HepG2 (cell line): ENCODE measurements around the gene SURF1. TPM values are rescaled to one million over a fixed set of nuclear protein-coding genes. Genes with fewer than 3 reads are reported as not detected.

Experiments used
- FOXA3 ChIP-seq: IDR thresholded peaks from 2 replicates; pipeline ENCODE4 v1.6.1; 2016; ENCODE audit warnings: missing genetic modification reagents, missing compliant biosample characterization
- FOXO4 ChIP-seq: sonication (generic); formaldehyde crosslinking; conservative IDR thresholded peaks from 2 replicates; pipeline ENCODE4 v1.8.1; 2023; ENCODE audit warnings: missing genetic modification reagents
- GABPA ChIP-seq, 2 experiments: IDR thresholded peaks; 2 replicates each; pipeline ENCODE4 v1.6.1; 2011 to 2016; ENCODE audit warnings: low read depth in 2 of 2, low read length in 1 of 2, missing biosample characterization in 1 of 2, missing genetic modification characterization in 1 of 2
- NFIB ChIP-seq: sonication (generic); formaldehyde crosslinking; IDR thresholded peaks from 2 replicates; pipeline ENCODE4 v1.9.0; 2021; ENCODE audit warnings: missing genetic modification reagents, mild to moderate bottlenecking, borderline replicate concordance
- POLR2AphosphoS5 ChIP-seq: IDR thresholded peaks from 2 replicates; pipeline ENCODE4 v1.6.1; 2012; ENCODE audit warnings: low read depth, low read length
- SMYD3 ChIP-seq: sonication (generic); formaldehyde crosslinking; IDR thresholded peaks from 2 replicates; pipeline ENCODE4 v1.8.1; 2023; ENCODE audit warnings: mild to moderate bottlenecking, missing genetic modification reagents
- SNAI1 ChIP-seq: sonication (generic); formaldehyde crosslinking; IDR thresholded peaks from 2 replicates; pipeline ENCODE4 v1.5.0; 2020; ENCODE audit warnings: mild to moderate bottlenecking, missing genetic modification reagents, borderline replicate concordance
- ZBTB4 ChIP-seq: sonication (generic); formaldehyde crosslinking; IDR thresholded peaks from 2 replicates; pipeline ENCODE4 v1.4.0; 2020; ENCODE audit warnings: missing genetic modification reagents, mild to moderate bottlenecking, borderline replicate concordance
- ZNF142 ChIP-seq: sonication (generic); formaldehyde crosslinking; IDR thresholded peaks from 2 replicates; pipeline ENCODE4 v1.4.0; 2020; ENCODE audit warnings: missing genetic modification reagents
- ZNF549 ChIP-seq: sonication (generic); formaldehyde crosslinking; IDR thresholded peaks from 2 replicates; pipeline ENCODE4 v1.5.0; 2020; ENCODE audit warnings: missing genetic modification reagents
- ZNF781 ChIP-seq: sonication (generic); formaldehyde crosslinking; IDR thresholded peaks from 2 replicates; pipeline ENCODE4 v1.5.1; 2020; ENCODE audit warnings: borderline replicate concordance, mild to moderate bottlenecking, missing genetic modification reagents; ENCODE audit errors: not compliant biosample characterization
- ZNF839 ChIP-seq: sonication (generic); formaldehyde crosslinking; IDR thresholded peaks from 2 replicates; pipeline ENCODE4 v1.4.0; 2020; ENCODE audit warnings: missing genetic modification reagents, mild to moderate bottlenecking, borderline replicate concordance
- ZXDC ChIP-seq: sonication (generic); formaldehyde crosslinking; IDR thresholded peaks from 2 replicates; pipeline ENCODE4 v1.5.0; 2020; ENCODE audit warnings: mild to moderate bottlenecking, missing genetic modification reagents
- polyA plus RNA-seq, 8 experiments: library from polyadenylated mRNA; depleted of rRNA in 3 of 8; stranded (reverse) in 7 of 8; unstranded in 1 of 8; fragments of >200 nt; fragmentation: Illumina TruSeq in 4 of 8; extraction: Trizol in 4 of 8; gene quantifications; 2 replicates each; pipeline versions ENCODE4 v1.2.1 to v1.2.3, GENCODE V29; 2011 to 2016; ENCODE audit warnings: low read depth in 4 of 8, missing spikeins in 1 of 8, mixed read lengths in 1 of 8; ENCODE audit not compliant: insufficient read depth in 1 of 8
- total RNA-seq, 5 experiments: library from RNA; depleted of rRNA; stranded (reverse); fragments of >200 nt; fragmentation: Illumina TruSeq; extraction: Trizol; gene quantifications; 2 replicates each; pipeline ENCODE4 v1.2.3, GENCODE V29; 2016; ENCODE audit warnings: low read depth in 1 of 5

The SURF1 gene
- total and polyA plus RNA-seq, 2 of the 13 experiments (the other 11 are each of a cell fraction or from before 2014, with no cell fraction given), result 17.8 to 40.7 TPM

GRCh38 chr9:133335924-133336811 is 20.1 kb downstream of the SURF1 start, which contains the start of gene SURF6 (continued):
- TF ChIP-seq ZXDC (CRISPR knock-in tag) (peak; percentile 66; the same call in 1 of the 2 replicates), GABPA (IDR thresholded peaks at IDR 0.05; ENCODE audit: low read depth, low read length) (peak; percentile 93), GABPA (CRISPR knock-in tag; IDR thresholded peaks at IDR 0.05; ENCODE audit: low read depth) (peak; percentile 92), ZBTB4 (CRISPR knock-in tag) (peak; percentile 19; the same call in 1 of the 2 replicates), FOXO4 (CRISPR knock-in tag) (no peak), ZNF549 (CRISPR knock-in tag) (no peak), ZNF839 (CRISPR knock-in tag) (peak; percentile 23; the same call in 1 of the 2 replicates), FOXA3 (peak; percentile 77), NFIB (CRISPR knock-in tag) (0 out of 2 replicates have a peak, but pooled peaks have one; percentile 53), POLR2AphosphoS5 (peak; percentile 83), ZNF781 (CRISPR knock-in tag) (peak; percentile 85), SMYD3 (CRISPR knock-in tag) (peak; percentile 25; the same call in 1 of the 2 replicates), SNAI1 (0 out of 2 replicates have a peak, but pooled peaks have one; percentile 85), ZNF142 (CRISPR knock-in tag) (peak; percentile 81; the same call in 1 of the 2 replicates)
